Omental fat pad (tissue), 4 donors: ENCODE measurements around the gene ERICH6B. TPM values are rescaled to one million over a fixed set of nuclear protein-coding genes. Genes with fewer than 3 reads are reported as not detected.

Experiments
- ATAC-seq: fragments of 150-250 bp; one replicate; pipeline ENCODE4 v1.9.1; 2016; ENCODE audit warnings: mild to moderate bottlenecking, moderate library complexity; ENCODE audit not compliant: low FRiP score
- DNase-seq: peaks from one replicate; pipeline ENCODE4 v3.0.0-alpha.2; 2019; ENCODE audit warnings: low spot score
- total RNA-seq, 4 donors: library from RNA; depleted of rRNA; stranded (reverse); fragments of >200 nt; gene quantifications; one replicate each; pipeline ENCODE4 v1.1.0, GENCODE V29; 2016
- TF ChIP-seq, protein P1 (sequence below), 3 donors: fragments of 450-650 bp; IDR thresholded peaks; one replicate each; pipeline ENCODE4 v1.5.1; 2016 to 2017; ENCODE audit warnings: antibody characterized with exemption in 3 of 3, mild to moderate bottlenecking in 3 of 3, moderate library complexity in 2 of 3

The ERICH6B gene
- total RNA-seq, 4 donors from 2014 or later: not detected

DNA sequence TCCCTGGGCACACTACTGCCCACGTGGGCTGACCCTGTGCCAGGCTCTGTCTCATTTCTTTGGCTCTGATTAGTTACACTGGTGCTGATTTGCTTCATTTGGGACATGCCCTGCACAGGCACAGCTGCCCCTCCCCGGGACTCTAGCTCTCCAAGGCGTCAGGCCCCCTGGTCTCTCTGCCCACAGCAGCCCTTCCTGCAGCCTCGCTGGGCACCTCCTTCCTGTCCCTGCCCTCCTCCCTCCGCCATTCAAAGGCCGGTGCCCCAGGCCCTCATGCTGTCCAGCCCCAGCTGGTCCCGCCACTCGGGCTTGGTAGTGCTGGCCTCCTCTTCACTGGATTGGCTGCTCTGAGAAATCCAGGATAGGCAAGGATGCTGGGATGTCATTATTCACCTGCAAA lies 73.1 kb downstream of the ERICH6B start:
- ATAC-seq (no peak), DNase-seq (no peak)
- TF ChIP-seq, protein P1, sequence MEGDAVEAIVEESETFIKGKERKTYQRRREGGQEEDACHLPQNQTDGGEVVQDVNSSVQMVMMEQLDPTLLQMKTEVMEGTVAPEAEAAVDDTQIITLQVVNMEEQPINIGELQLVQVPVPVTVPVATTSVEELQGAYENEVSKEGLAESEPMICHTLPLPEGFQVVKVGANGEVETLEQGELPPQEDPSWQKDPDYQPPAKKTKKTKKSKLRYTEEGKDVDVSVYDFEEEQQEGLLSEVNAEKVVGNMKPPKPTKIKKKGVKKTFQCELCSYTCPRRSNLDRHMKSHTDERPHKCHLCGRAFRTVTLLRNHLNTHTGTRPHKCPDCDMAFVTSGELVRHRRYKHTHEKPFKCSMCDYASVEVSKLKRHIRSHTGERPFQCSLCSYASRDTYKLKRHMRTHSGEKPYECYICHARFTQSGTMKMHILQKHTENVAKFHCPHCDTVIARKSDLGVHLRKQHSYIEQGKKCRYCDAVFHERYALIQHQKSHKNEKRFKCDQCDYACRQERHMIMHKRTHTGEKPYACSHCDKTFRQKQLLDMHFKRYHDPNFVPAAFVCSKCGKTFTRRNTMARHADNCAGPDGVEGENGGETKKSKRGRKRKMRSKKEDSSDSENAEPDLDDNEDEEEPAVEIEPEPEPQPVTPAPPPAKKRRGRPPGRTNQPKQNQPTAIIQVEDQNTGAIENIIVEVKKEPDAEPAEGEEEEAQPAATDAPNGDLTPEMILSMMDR (IDR thresholded peaks at IDR 0.05): no peak

DNA sequence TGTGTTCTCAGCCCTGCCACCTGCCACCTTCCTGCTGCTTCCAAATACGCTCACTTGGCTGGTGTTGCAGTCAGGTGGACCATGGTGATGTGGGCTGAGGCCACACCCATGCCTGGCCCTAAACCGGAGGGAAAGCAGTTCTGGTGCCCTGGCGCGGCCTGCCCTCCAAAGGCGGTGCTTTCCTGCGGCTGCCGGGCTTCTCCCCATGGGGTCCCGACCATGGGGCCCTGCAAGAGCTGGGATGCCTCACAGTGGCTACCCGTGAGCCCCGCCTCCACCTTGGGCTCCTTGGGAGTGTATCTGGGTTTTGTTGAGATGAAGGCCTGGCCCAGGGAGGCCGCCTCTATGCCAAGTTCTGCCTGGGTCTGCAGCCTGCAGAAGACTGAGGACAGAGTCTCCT lies 73.7 kb downstream of the ERICH6B start:
- DNase-seq (no peak), ATAC-seq (no peak)
- TF ChIP-seq, protein P1 (IDR thresholded peaks at IDR 0.05): no peak

DNA sequence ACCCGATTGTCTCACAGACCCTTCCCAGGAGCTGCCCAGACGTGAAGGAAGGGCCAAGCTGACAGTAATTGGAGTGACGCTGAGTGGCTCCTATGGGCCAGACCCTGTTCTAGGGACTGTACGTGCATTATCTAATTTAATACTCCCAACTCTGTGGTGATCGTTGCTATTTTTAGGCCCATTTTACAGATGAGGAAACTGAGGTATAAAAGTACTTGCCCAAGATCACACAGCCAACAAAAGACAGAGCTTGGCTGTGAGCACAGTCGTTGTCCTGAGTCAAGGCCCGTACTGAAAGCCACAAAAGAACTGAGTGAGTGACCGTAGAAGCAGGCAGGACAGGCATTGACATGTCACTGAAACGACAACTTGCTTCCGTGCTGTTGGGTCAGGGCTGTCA lies 74.7 kb downstream of the ERICH6B start:
- ATAC-seq (no peak), DNase-seq (no peak)
- TF ChIP-seq, protein P1 (IDR thresholded peaks at IDR 0.05): no peak

DNA sequence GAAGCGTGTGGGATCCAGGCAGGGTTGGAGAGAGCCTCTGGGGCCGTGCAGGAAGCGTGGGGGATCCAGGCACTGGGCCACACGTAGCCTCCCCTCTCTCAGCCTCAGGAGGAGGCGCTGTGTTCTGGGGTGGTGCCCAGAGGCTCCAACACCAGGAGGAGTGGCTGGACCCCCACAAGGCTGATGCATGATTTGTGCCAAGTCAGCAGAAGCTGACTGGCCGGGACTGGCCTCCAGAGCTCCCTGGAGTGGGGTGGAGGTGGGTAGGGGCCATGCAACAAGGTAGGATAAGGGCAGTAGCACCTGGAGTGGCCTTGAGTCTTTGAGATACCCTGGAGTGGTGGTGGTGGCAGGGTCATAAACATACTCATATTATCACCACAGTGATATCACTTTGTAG lies 75.3 kb downstream of the ERICH6B start:
- TF ChIP-seq, protein P1 (IDR thresholded peaks at IDR 0.05): no peak
- no peak for ATAC-seq
- no peak for DNase-seq

DNA sequence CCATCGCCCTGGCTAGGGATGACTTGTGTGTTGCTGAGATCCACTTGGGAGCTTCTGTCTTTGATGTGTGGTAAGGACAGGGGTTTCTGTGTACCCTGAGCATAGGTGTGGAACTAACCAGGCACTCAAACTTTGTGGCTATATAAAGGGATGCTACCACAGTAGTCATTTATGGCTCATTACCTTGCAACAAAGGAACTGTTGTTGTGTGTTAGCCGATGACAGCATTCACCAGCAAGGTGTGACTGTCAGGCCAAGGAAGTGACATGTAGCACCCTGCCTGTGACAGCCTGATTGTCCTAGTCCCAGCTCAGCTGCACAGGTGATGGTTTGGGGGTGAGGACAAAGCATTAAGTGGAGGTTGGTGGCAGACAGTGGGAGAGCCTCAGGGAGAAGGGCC lies 77.2 kb downstream of the ERICH6B start:
- TF ChIP-seq, protein P1 (IDR thresholded peaks at IDR 0.05): no peak
- no peak for ATAC-seq
- no peak for DNase-seq

DNA sequence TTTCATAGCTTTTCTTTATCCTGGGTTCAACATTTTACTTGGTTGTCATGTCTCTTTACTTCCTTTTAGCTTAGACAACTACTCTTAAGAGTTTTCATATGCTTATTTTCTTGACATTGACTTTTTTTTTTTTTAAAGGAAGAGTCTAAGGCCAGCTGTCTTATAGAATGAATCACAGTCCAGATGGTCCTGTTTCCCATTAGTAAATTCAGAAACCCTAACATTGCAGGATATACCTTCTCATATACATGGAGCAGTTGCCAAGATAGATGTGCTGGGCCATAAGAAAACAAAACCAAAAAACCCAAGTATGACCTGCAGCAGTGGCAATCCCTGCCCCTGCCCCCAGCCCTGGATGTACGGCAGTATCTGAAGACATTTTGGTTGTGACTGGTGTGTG lies 78.0 kb downstream of the ERICH6B start:
- DNase-seq (no peak), ATAC-seq (no peak)
- TF ChIP-seq, protein P1 (IDR thresholded peaks at IDR 0.05): no peak

DNA sequence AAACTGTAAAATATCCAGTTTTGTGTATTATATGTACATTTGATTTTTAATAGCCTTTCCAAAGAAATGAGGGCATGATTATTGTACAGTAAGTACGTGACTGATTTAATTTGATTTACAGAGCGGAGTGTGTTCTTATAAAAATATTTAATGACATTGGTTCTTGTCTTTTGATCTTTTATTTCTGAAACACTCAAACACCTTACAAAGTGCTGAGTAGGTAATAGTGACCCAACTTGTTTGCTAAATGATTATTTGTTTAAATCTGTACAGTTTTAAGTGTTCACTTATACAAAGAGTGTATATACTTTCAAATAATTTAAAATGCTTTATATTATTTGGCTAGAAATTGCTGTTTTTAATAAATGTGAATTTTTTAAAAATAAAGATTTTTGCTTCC lies 79.3 kb downstream of the ERICH6B start:
- TF ChIP-seq, protein P1 (IDR thresholded peaks at IDR 0.05): no peak
- ATAC-seq: no peak

More for the DNA sequence above, 79.3 kb downstream of the ERICH6B start:
- no peak for DNase-seq
